ENCODE data around the gene FAAP20.

FAAP20 gene

DNA sequence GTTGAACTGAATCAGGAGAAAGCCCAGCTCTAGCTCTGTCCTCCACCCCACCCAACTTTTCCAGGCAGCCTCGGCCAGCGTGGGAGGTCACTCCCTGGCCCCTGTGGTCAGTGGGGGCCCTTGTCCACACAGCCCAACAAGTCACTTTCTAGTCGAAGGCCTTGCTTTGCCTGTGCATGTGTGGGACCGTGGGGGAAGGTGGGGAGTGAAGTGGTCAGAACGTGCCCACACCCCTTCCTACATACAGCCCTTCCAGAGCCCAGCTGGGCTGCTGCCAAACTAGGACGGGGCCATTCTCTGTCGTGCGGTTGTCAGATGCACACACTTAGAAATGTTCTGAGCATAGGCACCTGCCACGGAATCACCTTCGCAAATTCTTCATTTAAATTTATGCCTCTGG lies 18.0 kb downstream of the FAAP20 start:
- no peak for DNase-seq

- DNase-seq: no peak
Observed at GRCh38 chr1:2175681-2176454, 18.7 kb downstream of the FAAP20 start.

- no peak for DNase-seq
Observed at GRCh38 chr1:2175055-2175414, 19.5 kb downstream of the FAAP20 start.

DNA sequence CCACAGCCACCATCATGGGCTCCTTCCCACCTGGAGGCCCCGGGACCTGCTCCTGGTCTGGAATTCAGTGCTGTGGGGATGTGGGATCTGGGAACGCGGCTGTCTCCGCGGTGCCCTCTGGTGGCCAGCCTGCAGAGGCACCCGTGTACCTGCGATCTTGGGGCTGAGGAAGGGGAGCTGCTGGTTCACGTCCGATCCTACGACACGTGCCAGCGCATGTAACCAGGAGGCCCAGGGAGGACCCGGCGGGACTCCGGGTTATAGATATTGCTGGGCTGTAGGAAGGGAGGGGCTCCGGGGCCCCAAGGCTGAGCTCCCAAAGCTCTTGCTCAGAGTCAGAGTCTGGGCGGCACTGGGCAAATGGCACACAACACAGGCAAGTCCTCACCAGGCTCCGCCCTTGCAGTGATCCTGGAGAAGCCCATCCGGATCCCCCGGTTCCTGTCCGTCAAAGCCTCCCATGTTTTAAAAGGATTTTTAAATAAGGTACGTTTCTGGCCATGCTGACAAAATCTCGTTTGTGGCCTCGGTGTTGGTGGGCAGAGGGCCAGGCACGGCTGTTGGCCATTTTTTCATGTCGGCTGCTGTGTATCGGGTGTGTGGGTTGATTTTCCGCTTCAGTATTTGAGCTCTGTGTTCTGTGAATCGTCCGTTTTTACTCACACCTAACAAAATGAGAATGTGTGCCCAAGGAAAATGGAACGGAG lies 20.1 kb downstream of the FAAP20 start:
- DNase-seq: no peak

- DNase-seq: no peak
Observed at GRCh38 chr1:2173546-2174347, 20.8 kb downstream of the FAAP20 start.

DNA sequence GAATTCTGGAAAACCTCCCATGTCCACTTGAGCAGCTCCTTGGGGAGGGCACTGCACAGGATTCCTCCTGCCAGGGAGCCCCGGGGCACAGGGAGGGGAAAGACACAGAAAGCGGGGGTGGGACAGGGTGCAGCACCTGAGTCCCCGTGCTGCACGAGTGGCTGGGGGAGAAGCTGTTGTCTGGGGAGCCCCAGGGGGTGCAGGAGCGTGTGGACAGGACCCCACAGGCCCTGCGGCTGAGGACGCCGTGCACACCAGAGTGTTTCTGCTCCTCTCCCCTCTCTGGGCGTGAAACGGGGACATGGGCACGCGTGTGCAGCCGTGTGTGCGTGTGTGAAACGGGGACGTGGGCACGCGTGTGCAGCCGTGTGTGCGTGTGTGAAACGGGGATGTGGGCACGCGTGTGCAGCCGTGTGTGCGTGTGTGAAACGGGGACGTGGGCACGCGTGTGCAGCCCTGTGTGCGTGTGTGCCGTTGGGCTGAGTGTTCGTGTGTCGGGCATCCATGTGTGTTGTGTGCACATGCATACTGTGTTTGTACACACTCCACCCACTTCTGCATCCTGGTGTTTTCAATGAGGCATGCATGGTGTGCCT lies 21.9 kb downstream of the FAAP20 start:
- no peak for DNase-seq

DNA sequence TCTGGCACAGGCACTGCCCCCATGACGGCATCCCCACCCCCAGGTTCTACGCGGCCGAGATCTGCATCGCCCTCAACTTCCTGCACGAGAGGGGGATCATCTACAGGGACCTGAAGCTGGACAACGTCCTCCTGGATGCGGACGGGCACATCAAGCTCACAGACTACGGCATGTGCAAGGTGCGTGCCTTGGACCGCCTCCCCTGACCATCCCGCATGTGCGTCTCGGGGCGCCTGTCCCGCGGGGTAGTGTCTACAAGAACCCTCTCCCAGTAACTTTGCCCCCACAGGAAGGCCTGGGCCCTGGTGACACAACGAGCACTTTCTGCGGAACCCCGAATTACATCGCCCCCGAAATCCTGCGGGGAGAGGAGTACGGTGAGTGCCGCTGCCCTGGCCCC lies 22.6 kb downstream of the FAAP20 start:
- no peak for DNase-seq

DNA sequence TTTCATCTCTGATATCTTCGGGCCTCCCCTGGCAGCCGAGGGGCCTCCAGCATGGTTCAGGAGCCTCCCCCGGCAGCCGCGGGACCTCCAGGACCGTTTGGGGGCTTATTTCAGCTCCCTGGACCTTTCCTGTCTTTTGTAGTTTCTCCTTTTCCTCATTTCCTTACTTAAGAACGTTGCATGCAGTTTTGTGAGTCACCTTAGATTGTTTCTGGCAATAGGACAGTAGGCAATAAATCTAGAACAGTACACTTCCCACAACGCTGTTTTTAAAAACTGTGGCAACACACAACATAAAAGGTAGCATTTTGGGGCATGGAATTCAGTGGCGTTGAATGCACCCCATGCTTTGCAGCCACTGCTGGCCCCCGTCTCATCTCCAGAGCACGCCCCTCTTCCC lies 24.4 kb downstream of the FAAP20 start:
- no peak for DNase-seq

- DNase-seq: no peak
Observed at GRCh38 chr1:2169200-2169836, 25.3 kb downstream of the FAAP20 start.

GRCh38 chr1:2168535-2168934 lies 26.0 kb downstream of the FAAP20 start:
- no peak for DNase-seq

GRCh38 chr1:2168090-2168489 lies 26.5 kb downstream of the FAAP20 start:
- no peak for DNase-seq

- DNase-seq: no peak
Observed at GRCh38 chr1:2166695-2167094, 27.9 kb downstream of the FAAP20 start.

GRCh38 chr1:2166254-2166653 lies 28.3 kb downstream of the FAAP20 start:
- DNase-seq: no peak

GRCh38 chr1:2165646-2166045 lies 28.9 kb downstream of the FAAP20 start:
- DNase-seq: no peak

DNA sequence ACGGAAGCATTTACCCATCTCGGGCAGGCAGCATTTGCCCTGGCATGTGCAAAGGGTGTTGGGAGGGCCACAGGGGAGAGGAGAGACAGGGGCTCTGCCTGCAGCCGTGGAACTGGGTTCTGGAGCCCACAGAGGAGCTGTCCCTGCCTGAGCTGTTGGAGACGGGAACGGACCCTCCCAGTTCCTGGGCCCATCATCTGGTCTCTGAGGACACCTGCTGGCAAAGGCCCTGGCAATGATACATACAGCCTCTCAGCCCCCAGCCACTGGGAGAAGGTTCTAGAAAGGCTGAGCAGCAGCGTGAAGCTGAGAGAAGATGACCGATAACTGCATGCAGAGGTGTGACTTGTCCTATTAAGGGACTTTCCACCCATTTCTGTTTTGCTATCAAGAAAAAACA lies 31.4 kb downstream of the FAAP20 start:
- DNase-seq: no peak

- DNase-seq: no peak
Observed at GRCh38 chr1:2160451-2161300, 33.9 kb downstream of the FAAP20 start.

DNA sequence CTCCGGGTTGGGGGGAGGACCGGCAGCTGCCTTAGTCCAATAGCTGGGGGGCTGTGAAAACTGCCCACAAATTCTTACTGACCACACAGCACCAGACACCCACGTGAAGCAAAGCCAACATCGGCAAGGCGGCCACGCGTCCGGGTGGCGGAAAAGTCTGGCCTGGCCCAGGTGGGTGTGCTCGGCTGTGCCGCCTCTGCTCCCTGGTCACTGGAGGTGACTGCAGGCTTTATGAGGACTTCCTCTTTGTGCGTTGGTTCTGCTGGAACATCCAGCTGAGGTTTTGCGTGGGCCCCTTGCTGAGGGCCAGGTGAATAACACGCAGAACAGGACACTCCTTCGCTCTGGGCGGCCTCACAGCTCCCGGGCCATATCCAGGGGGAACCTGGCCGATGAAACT lies 35.4 kb downstream of the FAAP20 start:
- DNase-seq: no peak

DNA sequence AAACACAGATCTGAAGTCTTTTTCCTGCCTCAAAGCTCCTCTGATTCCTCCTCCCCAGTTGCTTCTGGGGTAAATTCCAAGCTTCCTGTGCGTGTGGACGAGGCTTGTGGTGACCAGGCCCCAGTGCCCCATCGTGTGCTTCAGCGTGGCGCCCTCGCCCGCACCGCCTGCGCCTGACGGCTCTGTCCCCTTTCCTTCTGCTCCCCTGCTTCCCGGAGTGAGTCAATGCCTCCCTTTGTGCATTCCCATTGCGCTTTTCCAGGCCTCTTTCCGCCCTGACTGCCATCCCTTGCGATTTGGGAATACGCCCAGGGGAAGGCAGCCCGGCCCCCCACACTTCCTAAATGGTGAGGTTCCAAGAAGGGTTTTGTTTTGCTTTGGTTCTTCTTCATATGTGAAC lies 36.3 kb downstream of the FAAP20 start:
- DNase-seq: no peak

- DNase-seq: no peak
Observed at GRCh38 chr1:2157856-2158255, 36.7 kb downstream of the FAAP20 start.

DNA sequence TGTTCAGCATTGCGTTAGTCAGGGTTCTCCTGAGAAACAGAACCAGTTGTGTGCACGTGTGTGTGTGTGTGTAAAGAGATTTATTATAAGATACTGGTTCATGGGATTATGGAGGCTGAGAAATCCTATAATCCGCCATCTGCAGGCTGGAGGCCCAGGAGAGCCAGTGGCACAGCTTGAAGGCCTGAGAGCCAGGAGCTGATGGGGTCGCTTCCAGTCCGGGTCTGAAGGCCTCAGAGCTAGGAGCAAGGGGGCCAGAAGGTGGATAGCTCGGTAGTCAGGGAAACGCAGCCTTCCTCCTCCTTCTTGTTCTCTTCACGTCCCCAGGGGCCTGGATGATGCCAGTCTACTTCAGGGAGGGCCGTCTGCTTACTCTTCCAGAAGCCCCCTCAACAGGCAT lies 37.7 kb downstream of the FAAP20 start:
- no peak for DNase-seq

DNA sequence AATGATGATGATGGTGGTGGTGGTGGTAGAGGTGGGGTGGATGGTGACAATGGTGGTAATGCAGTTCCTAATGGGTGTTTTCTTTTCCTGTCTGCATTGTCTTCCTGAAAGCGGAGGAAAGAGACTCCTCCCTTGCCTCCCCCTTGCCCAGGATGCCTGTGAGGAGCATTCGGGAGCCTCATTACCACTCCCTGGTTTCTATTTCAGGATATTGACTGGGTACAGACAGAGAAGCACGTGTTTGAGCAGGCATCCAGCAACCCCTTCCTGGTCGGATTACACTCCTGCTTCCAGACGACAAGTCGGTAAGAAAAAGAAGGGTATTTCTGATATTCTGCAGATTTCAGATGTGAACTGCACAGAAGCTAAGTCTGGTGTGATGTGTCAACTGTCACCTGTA lies 38.8 kb downstream of the FAAP20 start:
- no peak for DNase-seq

DNA sequence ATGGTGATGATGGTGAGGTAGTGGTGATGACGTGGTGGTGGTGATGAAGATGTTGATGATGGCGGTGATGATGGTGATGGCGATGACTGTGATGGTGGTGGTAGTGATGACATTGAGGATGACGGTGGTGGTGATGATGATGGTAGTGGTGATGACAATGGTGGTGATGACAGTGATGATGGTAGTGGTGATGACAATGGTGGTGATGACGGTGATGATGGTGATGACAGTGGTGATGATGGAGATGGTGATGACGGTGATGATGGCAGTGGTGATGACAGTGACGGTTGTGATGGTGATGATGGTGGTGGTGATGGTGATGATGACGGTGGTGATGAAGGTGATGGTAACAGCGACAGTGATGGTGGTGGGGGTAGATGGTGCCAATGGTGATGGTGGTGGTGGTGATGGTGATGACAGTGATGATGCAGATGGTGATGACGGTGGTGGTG lies 39.4 kb downstream of the FAAP20 start:
- no peak for DNase-seq
